Endothelial cell of umbilical vein (primary cell): ENCODE results near the gene SLC23A2. TPM values are rescaled to one million over a fixed set of nuclear protein-coding genes. Genes with fewer than 3 reads are reported as not detected.

ENCODE experiments used
- BruUV-seq: library from RNA; stranded (reverse); fragments of 400-500 nt; replicated peaks from 2 replicates; lab custom pipeline; 2021; lab: Mats Ljungman, UMichigan
- CTCF ChIA-PET: fragments of 300-600, 350-600 bp; sonication (Branson Sonifier 250); formaldehyde crosslinking; loops from one replicate; lab custom pipeline; 2021; ENCODE audit warnings: antibody characterized with exemption, inconsistent platforms; lab: Charles Lee
- POLR2A ChIA-PET: fragments of 300-600, 350-600 bp; sonication (Branson Sonifier 250); formaldehyde crosslinking; loops from one replicate; lab custom pipeline; 2021; ENCODE audit warnings: antibody characterized with exemption, inconsistent platforms; lab: Charles Lee
- DNase-seq: peaks from one replicate; pipeline ENCODE4 v3.0.0-alpha.2; 2011; ENCODE audit warnings: low read depth, low spot score
- FAIRE-seq: peaks from 2 replicates; lab custom pipeline; 2011; peaks lifted over from hg19 to GRCh38; lab: Jason Lieb, UNC
- H2AFZ ChIP-seq: 2 replicates; pipeline ENCODE4 v1.6.0; 2012; ENCODE audit warnings: low read depth, low read length, control low read depth, inconsistent platforms
- H3K27ac ChIP-seq: 2 replicates; pipeline ENCODE4 v1.5.1; 2011; ENCODE audit warnings: low read depth, mild to moderate bottlenecking, control low read depth, low read length, moderate library complexity; ENCODE audit not compliant: insufficient read depth
- H3K27me3 ChIP-seq, 2 experiments: 2 replicates each; pipeline versions ENCODE4 v1.6.0 to v1.6.1; 2011; ENCODE audit warnings: low read length in 2 of 2, mixed read lengths in 1 of 2; ENCODE audit not compliant: control insufficient read depth in 2 of 2, insufficient read depth in 2 of 2
- H3K36me3 ChIP-seq, 2 experiments: 2 replicates in 1 of 2; 3 replicates in 1 of 2; pipeline ENCODE4 v1.5.1; 2011; ENCODE audit warnings: low read length in 2 of 2, mild to moderate bottlenecking in 1 of 2, moderate library complexity in 1 of 2; ENCODE audit not compliant: control insufficient read depth in 2 of 2, insufficient read depth in 2 of 2; ENCODE audit errors: extremely low read depth in 1 of 2
- H3K4me1 ChIP-seq: 3 replicates; pipeline ENCODE4 v1.5.1; 2011; ENCODE audit warnings: mild to moderate bottlenecking, low read length; ENCODE audit not compliant: control insufficient read depth, insufficient read depth; ENCODE audit errors: extremely low read depth
- H3K4me2 ChIP-seq: 2 replicates; pipeline ENCODE4 v1.6.1; 2011; ENCODE audit warnings: low read length, control low read depth, mixed read lengths; ENCODE audit not compliant: insufficient read depth
- H3K4me3 ChIP-seq, 3 experiments: fragments of 200-600 bp in 1 of 3; sonication (generic), shearing (Covaris generic) in 1 of 3; replicated peaks in 1 of 3; 2 replicates each; pipeline ENCODE4 v1.5.1; 2011 to 2016; ENCODE audit warnings: control low read depth in 3 of 3, low read length in 3 of 3, mild to moderate bottlenecking in 2 of 3, inconsistent platforms in 1 of 3, low read depth in 1 of 3, moderate library complexity in 1 of 3; ENCODE audit not compliant: insufficient read depth in 1 of 3
- H3K79me2 ChIP-seq: 2 replicates; pipeline ENCODE4 v1.6.0; 2012; ENCODE audit warnings: low read length, inconsistent platforms; ENCODE audit not compliant: control insufficient read depth, insufficient read depth
- H3K9ac ChIP-seq: replicated peaks from 2 replicates; pipeline ENCODE3; 2011; ENCODE audit warnings: low read length, control low read depth; ENCODE audit not compliant: insufficient read depth; ENCODE audit errors: extremely low read depth
- H3K9me1 ChIP-seq: replicated peaks from 3 replicates; pipeline ENCODE4 v1.6.0; 2011; ENCODE audit warnings: mild to moderate bottlenecking, low read length; ENCODE audit not compliant: control insufficient read depth, insufficient read depth; ENCODE audit errors: extremely low read depth
- H3K9me3 ChIP-seq: replicated peaks from 2 replicates; pipeline ENCODE4 v1.5.1; 2012; ENCODE audit warnings: low read length, inconsistent platforms; ENCODE audit not compliant: control insufficient read depth, insufficient read depth
- H4K20me1 ChIP-seq: replicated peaks from 2 replicates; pipeline ENCODE3; 2011; ENCODE audit warnings: mild to moderate bottlenecking, low read length; ENCODE audit not compliant: control insufficient read depth, insufficient read depth; ENCODE audit errors: extremely low read depth
- EZH2 ChIP-seq: IDR thresholded peaks from 2 replicates; pipeline ENCODE4 v1.6.1; 2012; ENCODE audit warnings: borderline replicate concordance, low read depth, mild to moderate bottlenecking, moderate library complexity, low read length, inconsistent platforms; ENCODE audit not compliant: severe bottlenecking
- FOS ChIP-seq: IDR thresholded peaks from 2 replicates; pipeline ENCODE4 v1.6.1; 2011; ENCODE audit warnings: mild to moderate bottlenecking, low read length, moderate library complexity, borderline replicate concordance; ENCODE audit not compliant: insufficient read depth
- GATA2 ChIP-seq: IDR thresholded peaks from 2 replicates; pipeline ENCODE4 v1.7.0; 2011; ENCODE audit warnings: low read depth, mild to moderate bottlenecking, moderate library complexity, mixed read lengths, low read length; ENCODE audit not compliant: insufficient read length, insufficient read depth
- JUN ChIP-seq: IDR thresholded peaks from 2 replicates; pipeline ENCODE4 v1.6.1; 2011; ENCODE audit warnings: borderline replicate concordance, low read depth; ENCODE audit not compliant: insufficient read length, insufficient read depth
- POLR2A ChIP-seq: IDR thresholded peaks from 2 replicates; pipeline ENCODE4 v1.6.1; 2012; ENCODE audit warnings: low read depth, mild to moderate bottlenecking, control low read depth, low read length
- POLR2AphosphoS5 ChIP-seq: IDR thresholded peaks from 2 replicates; pipeline ENCODE4 v1.6.1; 2012; ENCODE audit warnings: low read depth, mild to moderate bottlenecking, control low read depth, low read length, moderate library complexity; ENCODE audit not compliant: insufficient read depth
- dilution Hi-C: fragments of 300-500 bp; cut with MboI; formaldehyde crosslinking; loops from one replicate; pipeline ENCODE4 v1.15.0; 2019; ENCODE audit warnings: low sequenced_read_pairs; ENCODE audit not compliant: extremely low pct_ligation_motif_present
- intact Hi-C: fragments of 100-400 bp; cut with micrococcal nuclease; formaldehyde crosslinking; loops from one replicate; pipeline ENCODE4 v1.10.0; 2022
- polyA plus RNA-seq, 4 experiments: library from polyadenylated mRNA; depleted of rRNA in 3 of 4; stranded (reverse) in 3 of 4; unstranded in 1 of 4; fragments of >200 nt; gene quantifications; 2 replicates each; pipeline versions ENCODE4 v1.2.1 to v1.2.3, GENCODE V29; 2011 to 2012; ENCODE audit warnings: missing spikeins in 1 of 4
- total RNA-seq: library from RNA; stranded (reverse); gene quantifications from 2 replicates; pipeline ENCODE4 v1.2.3, GENCODE V29; 2021

SLC23A2 gene
- total and polyA plus RNA-seq, 2 donors (not counting 3 experiments of a cell fraction or from before 2014, with no cell fraction given), result 24.4 to 24.5 TPM

- dilution Hi-C loops (no loop called here), intact Hi-C loops (no loop called here)
- no TSS peak for BruUV-seq
- no peak overlapping the region for H3K4me3 ChIP-seq
- no peaks in the 10 kb centered on the region for H3K79me2 ChIP-seq
- H3K9me1 ChIP-seq, result no peaks in the 10 kb centered on the region
- ChIA-PET POLR2A (no interaction called here), CTCF (interaction anchor here (2.1 kb wide), 1 partner anchor 79 kb away, joined by 8 read pairs; no protein-coding TSS in a partner anchor)
- no peak for FAIRE-seq
- no peak overlapping the region for H3K9ac ChIP-seq
- no peak overlapping the region for H2AFZ ChIP-seq
- H3K36me3 ChIP-seq, result peaks cover 0 to 18% of the 10 kb centered on the region in 2 experiments
- H3K27ac ChIP-seq, result no peak overlapping the region
- TF ChIP-seq POLR2A, result no peak
- TF ChIP-seq FOS, result no peak
- TF ChIP-seq POLR2AphosphoS5, result no peak
- no peak for TF ChIP-seq EZH2
- no peak for TF ChIP-seq JUN
- DNase-seq, result no peak
- H3K9me3 ChIP-seq, result no peaks in the 10 kb centered on the region
- no peak overlapping the region for H3K4me2 ChIP-seq
- no peaks in the 10 kb centered on the region for H3K4me1 ChIP-seq
- no peaks in the 10 kb centered on the region for H3K27me3 ChIP-seq
- no peaks in the 10 kb centered on the region for H4K20me1 ChIP-seq
Observed at GRCh38 chr20:4876301-4876700, 125.0 kb downstream of the SLC23A2 start.

GRCh38 chr20:4875578-4876067 lies 125.7 kb downstream of the SLC23A2 start:
- DNase-seq (no peak), FAIRE-seq (no peak)
- Histone ChIP-seq H2AFZ (no peak overlapping the region), H3K27ac (no peak overlapping the region), H3K9ac (no peak overlapping the region), H3K4me2 (no peak overlapping the region), H3K36me3 (peaks cover 0 to 18% of the 10 kb centered on the region in 2 experiments), H3K4me1 (no peaks in the 10 kb centered on the region), H3K27me3 (no peaks in the 10 kb centered on the region), H3K4me3 (no peak overlapping the region), H3K9me1 (no peaks in the 10 kb centered on the region), H4K20me1 (no peaks in the 10 kb centered on the region), H3K9me3 (no peaks in the 10 kb centered on the region), H3K79me2 (no peaks in the 10 kb centered on the region)
- no TSS peak for BruUV-seq
- no peak for TF ChIP-seq POLR2A
- TF ChIP-seq GATA2, result no peak
- dilution Hi-C loops (no loop called here), intact Hi-C loops (no loop called here)
- POLR2A ChIA-PET, result no interaction called here
- CTCF ChIA-PET, result no interaction called here
